SK-N-SH (cell line): ENCODE data around the gene PPP1R3G.

ENCODE experiments used
- CTCF ChIP-seq: fragments of 200-600 bp; sonication (generic); IDR thresholded peaks from 2 replicates; pipeline ENCODE4 v1.6.1; 2017; ENCODE audit warnings: antibody characterized with exemption, mild to moderate bottlenecking, moderate library complexity
- ELF1 ChIP-seq: IDR thresholded peaks from 2 replicates; pipeline ENCODE4 v1.4.0; 2012
- EP300 ChIP-seq, 2 experiments: IDR thresholded peaks; 2 replicates each; pipeline versions ENCODE4 v1.4.0 to v1.6.1; 2012; ENCODE audit warnings: borderline replicate concordance in 1 of 2, low read depth in 1 of 2, low read length in 1 of 2
- EZH2phosphoT487 ChIP-seq: fragments of 200-600 bp; sonication (generic); IDR thresholded peaks from 2 replicates; pipeline ENCODE4 v1.6.1; 2017; ENCODE audit warnings: low read depth, mixed run types, mild to moderate bottlenecking, antibody characterized with exemption, moderate library complexity, borderline replicate concordance
- GABPA ChIP-seq: IDR thresholded peaks from 2 replicates; pipeline ENCODE4 v1.4.0; 2012; ENCODE audit warnings: low read depth, mild to moderate bottlenecking
- MAX ChIP-seq: IDR thresholded peaks from 2 replicates; pipeline ENCODE4 v1.4.0; 2012; ENCODE audit warnings: low read depth
- PBX3 ChIP-seq: IDR thresholded peaks from 2 replicates; pipeline ENCODE4; 2012
- POLR2AphosphoS5 ChIP-seq: IDR thresholded peaks from 2 replicates; pipeline ENCODE4 v1.6.1; 2012; ENCODE audit warnings: low read depth, low read length
- SIN3A ChIP-seq: IDR thresholded peaks from 2 replicates; pipeline ENCODE4 v1.6.1; 2012; ENCODE audit warnings: low read depth, mild to moderate bottlenecking, low read length, moderate library complexity, borderline replicate concordance
- SMC3 ChIP-seq: IDR thresholded peaks from 2 replicates; pipeline ENCODE4 v1.6.1; 2012; ENCODE audit warnings: low read depth, low read length, improper control_type of control experiment
- TCF12 ChIP-seq: IDR thresholded peaks from 2 replicates; pipeline ENCODE4 v1.4.0; 2012
- YY1 ChIP-seq: IDR thresholded peaks from 2 replicates; pipeline ENCODE4 v1.4.0; 2012; ENCODE audit warnings: low read depth, mild to moderate bottlenecking
- ZBTB33 ChIP-seq: IDR thresholded peaks from 2 replicates; pipeline ENCODE4 v1.4.0; 2012; ENCODE audit warnings: low read depth, borderline replicate concordance

- TF ChIP-seq GABPA (no peak), PBX3 (no peak), CTCF (no peak), EZH2phosphoT487 (no peak), SMC3 (no peak), POLR2AphosphoS5 (no peak), YY1 (no peak), MAX (no peak), TCF12 (no peak), EP300 (IDR thresholded peaks at IDR 0.05; ENCODE audit: borderline replicate concordance in 1 of 2, low read depth in 1 of 2, low read length in 1 of 2) (no peak), ELF1 (no peak), ZBTB33 (no peak), SIN3A (no peak)
Observed at GRCh38 chr6:5108068-5108467, 22.9 kb downstream of the PPP1R3G start.
